ENCODE measurements around the gene HMX2.

DNA sequence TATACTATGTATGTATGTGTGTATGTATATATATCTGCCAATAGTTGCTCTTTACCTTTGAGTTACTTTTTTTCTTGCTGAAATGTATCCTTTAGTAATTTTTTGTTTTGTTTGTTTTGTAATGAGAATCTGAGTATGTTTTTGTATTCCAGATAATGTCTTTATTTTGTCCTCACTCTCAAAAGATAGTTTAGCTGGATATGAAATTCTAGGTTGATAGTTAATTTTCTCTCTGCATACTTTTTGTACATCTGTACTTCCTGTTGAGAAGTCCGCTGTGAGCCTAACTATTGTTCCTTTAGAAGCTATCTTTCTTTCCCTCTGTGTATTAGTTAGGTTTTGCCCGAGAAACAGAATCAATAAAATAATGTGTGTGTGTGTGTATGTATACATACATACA is 35.8 kb downstream of the HMX2 start:
- TF ChIP-seq POLR2A (IDR thresholded peaks at IDR 0.05; ENCODE audit: low read length) (no peak), GATA1 (IDR thresholded peaks at IDR 0.05; ENCODE audit: low read depth, low read length) (no peak)

Data from erythroblast (primary cell).